ENCODE data around the gene SLC44A1. TPM values are rescaled to one million over a fixed set of nuclear protein-coding genes. Genes with fewer than 3 reads are reported as not detected.

SLC44A1 gene
- total RNA-seq, 4 donors from 2014 or later: 39.3 to 94.1 (median 58.3) TPM

GRCh38 chr9:105345626-105346025 is 101.2 kb downstream of the SLC44A1 start:
- H3K9me3 ChIP-seq: no peaks in the 10 kb centered on the region
- intact Hi-C loops (cut with DNase I; ENCODE audit: low total_unique reads): no loop called here
- no peak overlapping the region for H3K4me3 ChIP-seq
- no peak for TF ChIP-seq POLR2AphosphoS5 (IDR thresholded peaks at IDR 0.05)
- TF ChIP-seq EP300 (IDR thresholded peaks at IDR 0.05; ENCODE audit: low read depth): no peak
- TF ChIP-seq POLR2A (IDR thresholded peaks at IDR 0.05): no peak
- TF ChIP-seq, protein P1, sequence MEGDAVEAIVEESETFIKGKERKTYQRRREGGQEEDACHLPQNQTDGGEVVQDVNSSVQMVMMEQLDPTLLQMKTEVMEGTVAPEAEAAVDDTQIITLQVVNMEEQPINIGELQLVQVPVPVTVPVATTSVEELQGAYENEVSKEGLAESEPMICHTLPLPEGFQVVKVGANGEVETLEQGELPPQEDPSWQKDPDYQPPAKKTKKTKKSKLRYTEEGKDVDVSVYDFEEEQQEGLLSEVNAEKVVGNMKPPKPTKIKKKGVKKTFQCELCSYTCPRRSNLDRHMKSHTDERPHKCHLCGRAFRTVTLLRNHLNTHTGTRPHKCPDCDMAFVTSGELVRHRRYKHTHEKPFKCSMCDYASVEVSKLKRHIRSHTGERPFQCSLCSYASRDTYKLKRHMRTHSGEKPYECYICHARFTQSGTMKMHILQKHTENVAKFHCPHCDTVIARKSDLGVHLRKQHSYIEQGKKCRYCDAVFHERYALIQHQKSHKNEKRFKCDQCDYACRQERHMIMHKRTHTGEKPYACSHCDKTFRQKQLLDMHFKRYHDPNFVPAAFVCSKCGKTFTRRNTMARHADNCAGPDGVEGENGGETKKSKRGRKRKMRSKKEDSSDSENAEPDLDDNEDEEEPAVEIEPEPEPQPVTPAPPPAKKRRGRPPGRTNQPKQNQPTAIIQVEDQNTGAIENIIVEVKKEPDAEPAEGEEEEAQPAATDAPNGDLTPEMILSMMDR (IDR thresholded peaks at IDR 0.05): no peak
- peaks cover 0 to 11% (median 0%) of the 10 kb centered on the region in 4 donors for H3K36me3 ChIP-seq
- DNase-seq: no peak
- WGBS, 2 donors (ENCODE audit: low coverage in 1 of 2): 91 to 93% methylated on average over 1 of the region's 1 CpG
- peaks cover 0 to 24% (median 1%) of the 10 kb centered on the region in 4 donors for H3K4me1 ChIP-seq
- no peak overlapping the region for H3K27ac ChIP-seq
- in situ Hi-C loops (cut with MboI; ENCODE audit: low pct_ligation_motif_present in 1 of 4, low pct_unique_long_range_greater_than_20kb in 1 of 4, low sequenced_read_pairs in 3 of 4): no loop called here
- H3K27me3 ChIP-seq: no peaks in the 10 kb centered on the region

DNA sequence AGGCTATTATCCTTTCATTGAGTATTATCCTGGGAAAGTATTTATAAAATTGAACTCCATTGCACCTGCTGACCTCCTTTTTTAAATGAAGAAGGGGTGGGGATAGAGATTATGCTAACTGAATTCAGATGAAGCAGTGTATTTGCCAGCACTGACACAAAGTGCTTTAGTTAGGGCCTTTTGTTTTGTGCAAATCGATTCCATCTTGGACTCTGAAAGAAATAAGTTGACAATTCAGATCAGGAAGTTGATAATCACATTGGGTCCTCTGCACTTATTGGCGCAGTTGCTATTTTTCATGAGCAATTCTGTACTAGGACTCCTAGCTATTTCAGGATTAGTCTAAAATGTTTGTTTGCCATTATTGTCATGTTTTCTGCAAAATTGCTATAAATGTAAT is 101.8 kb downstream of the SLC44A1 start:
- Histone ChIP-seq H3K27ac (no peak overlapping the region), H3K4me1 (peaks cover 0 to 24% (median 1%) of the 10 kb centered on the region in 4 donors), H3K4me3 (no peak overlapping the region), H3K36me3 (peaks cover 0 to 11% (median 0%) of the 10 kb centered on the region in 4 donors), H3K27me3 (no peaks in the 10 kb centered on the region), H3K9me3 (no peaks in the 10 kb centered on the region)
- TF ChIP-seq EP300 (IDR thresholded peaks at IDR 0.05; ENCODE audit: low read depth) (no peak), POLR2A (IDR thresholded peaks at IDR 0.05) (no peak), POLR2AphosphoS5 (IDR thresholded peaks at IDR 0.05) (no peak)
- TF ChIP-seq, protein P1 (IDR thresholded peaks at IDR 0.05): no peak
- 64 to 78% methylated on average over 2 of the region's 2 CpGs for WGBS, 2 donors (ENCODE audit: low coverage in 1 of 2)
- in situ Hi-C loops (cut with MboI; ENCODE audit: low pct_ligation_motif_present in 1 of 4, low pct_unique_long_range_greater_than_20kb in 1 of 4, low sequenced_read_pairs in 3 of 4): no loop called here
- DNase-seq: no peak
- intact Hi-C loops (cut with DNase I; ENCODE audit: low total_unique reads): no loop called here

GRCh38 chr9:105354448-105354847 is 110.0 kb downstream of the SLC44A1 start:
- DNase-seq: no peak

DNA sequence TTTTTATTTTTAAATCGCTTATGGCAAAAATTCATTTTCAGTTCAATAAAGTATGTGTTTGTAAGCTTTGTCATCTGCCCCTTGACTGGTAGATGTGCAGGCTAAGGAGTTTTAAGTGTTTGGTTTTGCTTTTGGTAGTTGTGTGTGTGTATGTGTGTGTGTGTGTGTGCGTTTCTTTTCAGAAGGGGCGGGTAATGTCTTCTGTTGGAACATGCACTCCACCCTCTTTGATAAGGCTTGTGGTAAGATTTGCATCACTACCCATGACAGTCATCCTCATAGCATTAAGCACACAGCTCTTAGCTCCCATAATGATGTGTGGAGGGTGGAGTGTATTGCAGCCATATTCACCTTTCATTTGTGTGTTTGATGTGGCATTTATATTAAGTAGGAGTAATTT is 111.3 kb downstream of the SLC44A1 start:
- WGBS, 2 donors (ENCODE audit: low coverage in 1 of 2): 66 to 100% methylated on average over 1 to 3 of the region's 3 CpGs
- intact Hi-C loops (cut with DNase I; ENCODE audit: low total_unique reads): no loop called here
- in situ Hi-C loops (cut with MboI; ENCODE audit: low pct_ligation_motif_present in 1 of 4, low pct_unique_long_range_greater_than_20kb in 1 of 4, low sequenced_read_pairs in 3 of 4): no loop called here
- no peak overlapping the region for H3K4me3 ChIP-seq
- H3K36me3 ChIP-seq: peaks cover 0 to 4% (median 0%) of the 10 kb centered on the region in 4 donors
- peak; percentile 35 for DNase-seq
- H3K9me3 ChIP-seq: no peaks in the 10 kb centered on the region
- H3K4me1 ChIP-seq: peaks cover 0 to 9% (median 0%) of the 10 kb centered on the region in 4 donors
- no peak overlapping the region for H3K27ac ChIP-seq
- no peaks in the 10 kb centered on the region for H3K27me3 ChIP-seq
- no peak for TF ChIP-seq POLR2A (IDR thresholded peaks at IDR 0.05)
- TF ChIP-seq, protein P1 (IDR thresholded peaks at IDR 0.05): peak in 2 of 5 experiments; percentile 9 to 48
- no peak for TF ChIP-seq EP300 (IDR thresholded peaks at IDR 0.05; ENCODE audit: low read depth)
- peak in 1 of 3 donors; percentile 18 for TF ChIP-seq POLR2AphosphoS5 (IDR thresholded peaks at IDR 0.05)

More at GRCh38 chr9:105354448-105354847, 110.0 kb downstream of the SLC44A1 start:
- Histone ChIP-seq H3K9me3 (no peaks in the 10 kb centered on the region), H3K4me1 (peaks cover 0 to 9% (median 0%) of the 10 kb centered on the region in 4 donors), H3K36me3 (no peaks in the 10 kb centered on the region), H3K4me3 (no peak overlapping the region), H3K27ac (no peak overlapping the region), H3K27me3 (no peaks in the 10 kb centered on the region)
- 88 to 97% methylated on average over 3 of the region's 3 CpGs for WGBS, 2 donors (ENCODE audit: low coverage in 1 of 2)
- intact Hi-C loops (cut with DNase I; ENCODE audit: low total_unique reads): no loop called here
- no peak for TF ChIP-seq EP300 (IDR thresholded peaks at IDR 0.05; ENCODE audit: low read depth)
- no peak for TF ChIP-seq POLR2A (IDR thresholded peaks at IDR 0.05)
- TF ChIP-seq, protein P1 (IDR thresholded peaks at IDR 0.05): no peak
- no peak for TF ChIP-seq POLR2AphosphoS5 (IDR thresholded peaks at IDR 0.05)
- in situ Hi-C loops (cut with MboI; ENCODE audit: low pct_ligation_motif_present in 1 of 4, low pct_unique_long_range_greater_than_20kb in 1 of 4, low sequenced_read_pairs in 3 of 4): no loop called here
